Measurements from ENCODE around the gene RHOD. TPM values are rescaled to one million over a fixed set of nuclear protein-coding genes. Genes with fewer than 3 reads are reported as not detected.

Gene RHOD
- 10 to 100 TPM in 2 of 9 donors, 1 to 10 TPM in 7; 1.3 to 52.2 (median 2.8) TPM for total RNA-seq
- 1 to 10 TPM; 1.8 to 9.9 (median 4.1) TPM for polyA plus RNA-seq
- long read RNA-seq, donor 1, transcript RHOD-201 (5 exons, 1,129 nt), result major isoform, 17 of 36 reads
- long read RNA-seq, donor 1, partial matches to known transcripts, result 19 of 36 reads
- long read RNA-seq, donor 1, other reads (novel, unspliced or antisense), result 0 of 36 reads
- long read RNA-seq, donor 2, transcript RHOD-201 (5 exons, 1,129 nt), result major isoform, 32 of 59 reads
- long read RNA-seq, donor 2, partial matches to known transcripts, result 27 of 59 reads
- long read RNA-seq, donor 2, other reads (novel, unspliced or antisense), result 0 of 59 reads
- long read RNA-seq, donor 3, transcript RHOD-201 (5 exons, 1,129 nt), result major isoform, 12 of 31 reads
- long read RNA-seq, donor 3, partial matches to known transcripts, result 18 of 31 reads
- long read RNA-seq, donor 3, other reads (novel, unspliced or antisense), result 0 of 31 reads
- long read RNA-seq, donor 4, partial matches to known transcripts, result 0 of 3 reads
- long read RNA-seq, donor 4, other reads (novel, unspliced or antisense), result 0 of 3 reads
- long read RNA-seq, donor 5, transcript RHOD-201 (5 exons, 1,129 nt), result major isoform, 5 of 6 reads
- long read RNA-seq, donor 5, partial matches to known transcripts, result 0 of 6 reads
- long read RNA-seq, donor 5, other reads (novel, unspliced or antisense), result 1 of 6 reads
- long read RNA-seq, donor 6, partial matches to known transcripts, result 0 of 2 reads
- long read RNA-seq, donor 6, other reads (novel, unspliced or antisense), result 0 of 2 reads
- long read RNA-seq, donor 7, transcript RHOD-201 (5 exons, 1,129 nt), result major isoform, 14 of 36 reads
- long read RNA-seq, donor 7, partial matches to known transcripts, result 22 of 36 reads
- long read RNA-seq, donor 7, other reads (novel, unspliced or antisense), result 0 of 36 reads
- long read RNA-seq, donor 8, transcript RHOD-201 (5 exons, 1,129 nt), result major isoform, 53 of 98 reads
- long read RNA-seq, donor 8, partial matches to known transcripts, result 42 of 98 reads
- long read RNA-seq, donor 8, other reads (novel, unspliced or antisense), result 0 of 98 reads
- long read RNA-seq, donor 9, transcript RHOD-201 (5 exons, 1,129 nt), result major isoform, 20 of 34 reads
- long read RNA-seq, donor 9, partial matches to known transcripts, result 14 of 34 reads
- long read RNA-seq, donor 9, other reads (novel, unspliced or antisense), result 0 of 34 reads
- long read RNA-seq, donor 10, transcript RHOD-201 (5 exons, 1,129 nt), result major isoform, 13 of 13 reads
- long read RNA-seq, donor 10, partial matches to known transcripts, result 0 of 13 reads
- long read RNA-seq, donor 10, other reads (novel, unspliced or antisense), result 0 of 13 reads

- intact Hi-C loops (cut with DNase I), result no loop called here
- no peaks in the 10 kb centered on the region for H3K9me3 ChIP-seq (replicated peaks in 1 of 3)
- no peaks in the 10 kb centered on the region for H3K27me3 ChIP-seq
- peak within 1 kb of the TSS in 4 of 5 donors; percentile 86 to 95 (median 90) for H3K27ac ChIP-seq
- H3K4me1 ChIP-seq (replicated peaks in 1 of 2), result peaks cover 12 to 25% of the 10 kb centered on the region in 2 donors
- peak within 1 kb of the TSS in 2 of 4 donors; percentile 9 to 55 for H3K4me3 ChIP-seq
- TF ChIP-seq CTCF (IDR thresholded peaks at IDR 0.05) (no peak), POLR2A (IDR thresholded peaks at IDR 0.05) (no peak)
- H3K36me3 ChIP-seq (replicated peaks in 1 of 2), result no peaks in the 10 kb centered on the region
- no peak for DNase-seq
- WGBS, 4 donors, result 40 to 74% (median 61%) methylated on average over 10 to 72 of the region's 72 CpGs
These were observed at the start of gene RHOD for GRCh38 chr11:67056267-67057204. TSS of gene RHOD (plus strand) at chr11:67056847. CDS start at chr11:67056903, 56 bp downstream.

DNA sequence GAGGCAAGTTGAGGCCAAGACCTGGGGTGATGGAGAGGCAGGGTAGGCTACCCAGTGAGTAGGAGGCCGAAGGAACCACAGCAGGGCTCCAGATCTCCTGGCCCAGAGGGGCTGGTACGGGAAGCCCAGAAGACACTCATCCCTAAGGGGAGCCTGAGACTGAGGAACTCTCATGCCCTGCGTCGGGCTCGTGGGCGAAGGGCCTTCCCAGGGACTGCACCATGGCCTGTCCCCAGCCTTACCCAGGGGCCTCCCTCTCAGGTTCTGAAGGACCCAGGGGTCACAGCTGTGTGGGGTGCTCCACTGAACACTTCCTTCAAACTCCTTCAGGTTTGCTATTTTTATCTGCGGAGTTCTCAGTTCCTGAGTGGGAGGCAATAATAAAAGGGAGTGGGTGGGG lies 49.5 kb upstream of the RHOD start:
- no peak for DNase-seq
- Histone ChIP-seq H3K4me1 (replicated peaks in 1 of 2) (no peaks in the 10 kb centered on the region), H3K9me3 (replicated peaks in 1 of 3) (no peaks in the 10 kb centered on the region), H3K27me3 (no peaks in the 10 kb centered on the region), H3K36me3 (replicated peaks in 1 of 2) (no peaks in the 10 kb centered on the region), H3K4me3 (no peak overlapping the region), H3K27ac (no peak overlapping the region)
- TF ChIP-seq POLR2A (IDR thresholded peaks at IDR 0.05), result no peak
- no peak for TF ChIP-seq CTCF (IDR thresholded peaks at IDR 0.05)
- intact Hi-C loops (cut with DNase I), result no loop called here
- 92 to 100% (median 96%) methylated on average over 5 to 7 of the region's 7 CpGs for WGBS, 4 donors

DNA sequence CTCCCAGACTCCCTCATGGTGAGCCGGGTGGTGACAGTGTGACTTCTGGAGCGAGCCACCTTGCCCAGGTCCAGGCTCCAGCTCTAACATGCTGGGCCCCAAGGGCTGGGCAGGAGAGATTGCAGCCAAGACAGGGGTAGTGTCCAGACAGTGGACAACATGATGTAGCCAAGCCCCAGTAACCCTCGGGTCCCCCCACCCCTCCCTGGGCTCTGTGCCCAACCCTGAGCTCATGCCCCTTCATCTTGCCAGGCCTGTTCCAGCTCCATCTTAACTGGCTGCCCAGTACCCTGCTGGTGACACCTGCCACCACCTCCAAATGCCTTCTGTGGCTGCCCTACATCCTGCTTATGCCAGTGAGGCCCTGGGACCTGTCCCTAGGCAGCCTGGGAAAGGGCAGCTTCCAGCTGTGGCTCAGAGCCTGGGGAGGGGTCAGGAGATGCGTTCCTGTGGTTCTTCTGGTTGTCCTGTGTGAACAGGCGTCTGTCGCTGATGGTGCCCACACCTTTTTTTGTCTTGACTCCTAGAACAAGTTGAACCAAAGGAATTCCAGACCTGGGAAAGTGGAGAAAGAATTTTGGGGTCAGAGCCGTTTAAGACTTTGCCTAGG lies 46.2 kb upstream of the RHOD start:
- Histone ChIP-seq H3K9me3 (replicated peaks in 1 of 3) (no peaks in the 10 kb centered on the region), H3K27ac (no peak overlapping the region), H3K4me3 (no peak overlapping the region), H3K4me1 (replicated peaks in 1 of 2) (no peaks in the 10 kb centered on the region), H3K27me3 (no peaks in the 10 kb centered on the region), H3K36me3 (replicated peaks in 1 of 2) (no peaks in the 10 kb centered on the region)
- intact Hi-C loops (cut with DNase I), result no loop called here
- WGBS, 4 donors, result 64 to 89% (median 85%) methylated on average over 4 to 7 of the region's 7 CpGs
- no peak for DNase-seq
- TF ChIP-seq POLR2A (IDR thresholded peaks at IDR 0.05) (no peak), CTCF (IDR thresholded peaks at IDR 0.05) (no peak)
